HG02623 (cell line): Measurements from ENCODE around the gene PTCH2.
"Not testable (repeated sequence)": the region's sequence is repeated elsewhere in the genome, so short reads cannot be mapped to it uniquely, and the experiment has no call there.

ENCODE experiments used
- ATAC-seq: cut with Tn5 transposase; IDR thresholded peaks from one replicate; pipeline ENCODE4 v1.9.1; 2021; ENCODE audit warnings: moderate library complexity; ENCODE audit not compliant: unreplicated experiment

Gene PTCH2

GRCh38 chr1:44846985-44847384 is 3.9 kb upstream of the PTCH2 start:
- ATAC-seq: no peak

- no peak for ATAC-seq
These were observed 579 bp downstream of the PTCH2 start for GRCh38 chr1:44842486-44842861.

DNA sequence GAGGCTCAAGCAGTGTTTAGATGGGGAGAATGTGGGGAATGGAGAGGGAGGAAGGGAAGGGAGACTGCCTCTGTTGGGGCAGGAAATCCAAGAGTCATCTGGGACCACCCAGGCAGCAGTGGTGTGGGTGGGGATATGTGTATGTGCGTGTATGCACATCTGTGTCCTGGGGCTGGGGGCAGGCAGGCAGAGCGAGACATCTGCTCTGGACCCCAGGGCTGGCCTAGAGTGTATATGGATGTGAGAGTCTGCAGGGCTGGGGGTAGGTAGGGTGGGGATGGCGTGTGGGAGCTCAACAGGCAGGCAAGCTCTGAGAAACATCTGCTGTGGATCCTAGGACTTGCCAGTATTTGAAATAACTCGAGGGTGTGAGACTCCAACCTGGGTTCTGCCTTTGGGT is 3.5 kb downstream of the PTCH2 start:
- no peak for ATAC-seq

- ATAC-seq: not testable (repeated sequence)
These were observed 4.8 kb downstream of the PTCH2 start for GRCh38 chr1:44838294-44838693.

DNA sequence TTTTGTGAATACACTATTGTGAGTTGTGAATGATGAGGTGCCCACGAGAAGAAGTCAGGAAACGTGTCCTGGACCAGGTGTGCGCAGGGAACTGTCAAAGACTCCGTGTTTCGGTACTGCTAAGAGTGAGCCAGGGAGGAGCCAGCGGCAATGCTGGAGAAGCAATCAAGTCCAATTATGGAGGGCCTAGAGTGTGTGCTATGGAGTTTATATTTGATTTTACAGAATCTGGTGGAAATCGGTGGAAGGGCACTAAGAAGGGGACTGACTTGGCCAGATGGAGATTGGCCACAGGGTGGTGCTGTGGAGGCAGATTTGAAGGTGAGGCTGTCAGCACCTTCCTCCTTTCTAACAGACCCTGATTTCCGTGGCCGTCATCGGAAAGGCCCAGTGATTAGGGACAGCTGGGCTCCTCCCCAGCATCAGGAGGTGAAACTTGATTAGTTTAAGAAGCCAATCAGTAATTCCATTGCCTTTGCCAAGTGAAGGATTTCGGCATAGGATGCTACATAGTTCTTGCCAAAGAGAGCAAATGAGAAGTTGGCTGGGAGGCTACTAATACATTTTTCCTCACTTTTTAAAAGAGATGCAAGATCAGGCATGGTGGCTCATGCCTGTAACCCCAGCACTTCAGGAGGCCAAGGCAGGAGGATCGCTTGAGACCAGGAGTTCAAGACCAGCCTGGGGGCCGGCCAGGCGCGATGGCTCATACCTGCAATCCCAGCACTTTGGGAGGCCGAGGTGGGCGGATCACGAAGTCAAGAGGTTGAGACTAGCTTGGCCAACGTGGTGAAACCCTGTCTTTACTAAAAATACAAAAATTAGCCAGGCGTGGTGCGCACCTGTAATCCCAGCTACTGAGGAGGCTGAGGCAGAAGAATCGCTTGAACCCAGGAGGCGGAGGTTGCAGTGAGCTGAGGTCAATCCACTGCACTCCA is 7.0 kb downstream of the PTCH2 start:
- no peak for ATAC-seq

DNA sequence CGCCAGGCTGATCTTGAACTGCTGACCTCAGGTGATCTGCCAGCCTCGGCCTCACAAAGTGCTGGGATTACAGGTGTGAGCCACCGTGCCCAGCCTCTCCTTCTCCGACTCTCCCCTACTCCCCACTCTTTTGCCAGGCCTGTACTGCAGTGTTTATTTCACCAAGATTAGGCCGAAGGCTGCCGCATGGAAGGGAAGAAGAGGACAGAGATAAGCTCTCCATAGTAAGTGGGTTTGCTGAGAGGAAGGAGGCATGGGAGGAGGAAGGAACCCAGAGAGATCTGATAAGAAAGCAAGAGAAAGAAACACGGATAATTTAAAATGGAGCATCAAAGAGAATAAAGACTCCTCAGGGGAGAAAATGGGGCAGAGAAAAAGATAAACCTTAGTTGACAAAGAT is 8.7 kb downstream of the PTCH2 start:
- no peak for ATAC-seq

- no peak for ATAC-seq
These were observed 10.9 kb downstream of the PTCH2 start for GRCh38 chr1:44832056-44832705.

DNA sequence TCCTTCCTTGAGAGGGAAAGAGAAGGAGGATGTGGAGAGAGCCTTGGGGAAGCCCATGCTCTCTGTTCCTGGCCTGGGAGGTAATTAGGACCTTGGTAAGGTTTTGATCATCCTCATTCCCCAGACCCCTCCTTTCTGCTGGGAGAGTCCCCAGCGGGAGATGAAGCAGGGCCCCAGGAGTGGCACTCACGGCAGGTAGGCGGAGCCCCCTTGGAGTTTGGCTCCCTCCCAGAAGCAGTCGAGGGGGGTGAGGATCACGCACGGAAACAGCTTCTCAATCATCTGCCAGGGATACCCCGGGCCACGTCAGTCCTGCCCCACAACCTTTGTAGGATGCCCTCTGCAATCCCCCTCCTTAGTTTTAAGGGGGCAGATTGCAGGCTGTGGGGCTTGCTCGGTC is 11.5 kb downstream of the PTCH2 start:
- ATAC-seq: no peak

- no peak for ATAC-seq
These were observed 12.2 kb downstream of the PTCH2 start for GRCh38 chr1:44830900-44831304.

DNA sequence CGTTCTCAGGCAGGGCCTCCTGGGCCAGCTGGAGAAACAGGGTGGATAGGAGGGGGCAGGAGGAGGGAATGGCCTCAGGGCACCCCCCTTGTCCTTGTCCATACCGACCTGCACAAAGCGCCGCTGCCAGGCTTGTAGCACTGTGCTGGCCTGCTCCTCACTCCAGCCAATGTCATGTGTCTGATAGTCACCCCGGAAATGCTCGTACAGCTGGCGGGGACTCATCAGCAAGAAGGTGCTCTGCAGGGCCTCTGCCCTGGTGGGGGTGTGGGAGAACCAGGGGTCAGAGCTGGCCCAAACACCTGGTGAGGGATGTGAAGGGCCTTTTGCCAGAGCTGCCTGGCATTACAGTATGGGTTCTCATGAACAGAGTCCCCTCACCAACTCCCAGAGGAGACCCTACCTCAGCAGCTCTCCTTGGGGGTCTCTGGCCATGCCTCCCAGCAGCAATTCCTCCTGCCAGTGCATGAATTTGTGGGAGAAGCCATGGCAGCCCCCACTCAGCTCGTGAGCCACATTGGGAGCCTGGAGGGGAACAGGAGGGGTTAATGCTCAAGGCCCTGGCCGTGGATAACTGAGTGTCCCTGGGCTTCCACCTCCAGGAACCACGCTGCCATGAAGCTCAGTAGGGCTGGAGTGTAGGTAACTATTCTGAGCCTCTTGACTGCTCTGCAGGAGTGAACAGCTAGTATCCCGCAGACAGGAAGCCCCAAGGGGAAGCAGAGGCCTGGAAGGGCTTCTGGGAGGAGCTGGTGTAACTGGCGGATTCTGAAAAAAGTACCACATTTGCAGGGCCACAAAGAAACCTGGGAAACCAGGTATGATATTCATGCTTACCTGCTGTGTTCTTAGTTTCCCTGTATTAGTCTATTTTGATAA is 13.3 kb downstream of the PTCH2 start:
- ATAC-seq: no peak

DNA sequence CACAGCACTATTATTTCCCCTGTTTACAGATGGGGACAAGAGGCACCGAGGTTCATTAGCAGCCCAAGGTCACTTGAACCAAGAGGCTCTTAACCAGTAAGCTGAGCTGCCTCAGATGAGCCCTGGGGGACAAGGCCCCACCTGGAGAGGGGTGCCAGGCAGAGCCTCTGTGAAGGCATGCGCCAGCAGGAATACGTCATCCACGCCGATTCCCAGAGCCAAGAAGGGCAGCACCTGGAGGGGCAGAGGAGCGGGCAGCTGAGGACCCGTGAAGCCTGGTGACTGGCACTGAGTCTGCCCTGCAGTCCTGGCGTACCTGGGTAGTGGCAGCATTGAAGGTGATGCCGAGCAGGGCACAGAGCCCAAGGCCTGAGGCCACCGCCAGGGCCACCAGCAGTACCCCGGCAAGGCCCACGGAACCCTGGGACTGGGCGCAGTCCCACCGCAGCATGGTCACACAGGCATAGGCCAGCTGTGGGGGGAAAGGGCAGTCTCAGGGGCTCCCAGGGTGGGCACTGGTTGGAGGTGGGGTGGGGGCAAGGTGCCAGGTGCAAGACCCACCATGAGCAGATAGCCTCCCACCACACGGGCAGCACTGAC is 14.1 kb downstream of the PTCH2 start:
- no peak for ATAC-seq

DNA sequence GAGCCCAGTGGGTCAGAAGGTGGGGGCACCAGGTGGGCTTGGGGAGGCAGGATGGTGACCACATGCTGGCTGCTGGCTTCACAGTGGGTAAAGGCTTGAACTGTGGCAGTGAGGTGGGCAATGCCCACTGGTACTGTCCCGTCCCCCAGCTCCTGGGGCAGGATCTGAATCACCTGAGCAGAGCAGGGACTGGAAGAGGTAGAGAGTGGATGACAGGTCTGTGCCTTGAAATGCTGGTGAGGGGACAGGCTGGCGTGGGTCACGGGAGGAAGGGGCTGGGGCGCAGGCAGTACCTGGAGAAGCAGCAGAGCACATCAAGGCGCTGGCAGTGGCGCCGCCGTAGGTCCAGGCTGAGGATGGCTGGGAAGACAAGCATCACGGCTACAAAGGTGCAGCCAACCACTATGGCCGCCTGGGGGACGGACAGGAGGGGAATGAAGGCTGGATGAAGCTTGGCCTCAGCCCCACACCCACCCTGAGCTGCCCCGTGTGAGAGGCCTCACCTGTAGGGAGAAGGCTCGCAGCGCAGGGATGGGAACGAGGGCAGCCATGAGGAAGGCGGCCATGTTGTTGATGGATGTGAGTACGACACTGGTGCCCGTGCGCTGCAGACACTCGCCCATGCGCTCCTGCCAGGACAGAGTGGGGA is 14.9 kb downstream of the PTCH2 start:
- no peak for ATAC-seq

DNA sequence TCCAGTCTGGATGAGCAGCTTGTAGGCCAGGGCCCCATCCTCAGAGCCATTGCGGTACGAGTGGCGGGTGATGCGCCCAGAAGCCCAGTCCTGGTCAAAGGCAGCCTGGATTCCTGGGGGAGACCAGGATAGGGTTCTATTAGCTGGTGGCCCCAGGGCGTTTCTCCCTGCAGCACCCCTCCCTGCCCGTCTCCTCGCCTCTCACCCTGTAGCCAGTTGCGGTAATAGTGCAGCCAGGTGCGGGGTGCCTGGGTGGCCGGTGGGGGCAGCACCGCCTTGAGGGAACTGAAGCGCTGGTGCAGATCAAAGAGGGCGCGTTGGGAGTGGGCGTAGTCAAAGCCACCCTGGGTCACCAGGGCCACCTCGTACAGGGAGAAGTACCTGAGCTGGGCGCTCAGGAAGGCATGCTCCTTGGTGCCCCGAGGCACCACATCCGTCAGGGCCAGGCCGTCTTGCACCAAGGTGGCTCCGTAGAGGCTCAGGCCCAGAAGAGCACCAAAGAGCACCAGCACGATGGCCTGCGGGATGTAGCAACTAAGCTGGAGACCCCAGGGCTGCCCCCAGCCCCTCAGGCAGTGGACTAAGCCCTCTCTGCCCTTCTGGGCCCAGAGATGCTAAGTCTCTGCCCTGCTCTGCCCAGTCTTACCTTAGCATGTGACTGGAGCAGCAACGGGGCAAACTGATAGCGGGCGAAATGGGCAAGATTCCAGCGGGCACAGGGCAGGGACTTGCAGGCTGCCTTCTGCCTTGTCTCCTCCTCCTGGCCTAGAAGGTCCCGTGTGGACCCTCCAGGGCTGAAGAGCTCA is 15.7 kb downstream of the PTCH2 start:
- ATAC-seq: no peak

GRCh38 chr1:44826375-44827196 is 16.5 kb downstream of the PTCH2 start:
- no peak for ATAC-seq

GRCh38 chr1:44824392-44824791 is 18.7 kb downstream of the PTCH2 start:
- not testable (repeated sequence) for ATAC-seq

GRCh38 chr1:44822981-44823451 is 20.0 kb downstream of the PTCH2 start:
- ATAC-seq: no peak

- ATAC-seq: no peak
These were observed 20.8 kb downstream of the PTCH2 start for GRCh38 chr1:44822131-44822701.

DNA sequence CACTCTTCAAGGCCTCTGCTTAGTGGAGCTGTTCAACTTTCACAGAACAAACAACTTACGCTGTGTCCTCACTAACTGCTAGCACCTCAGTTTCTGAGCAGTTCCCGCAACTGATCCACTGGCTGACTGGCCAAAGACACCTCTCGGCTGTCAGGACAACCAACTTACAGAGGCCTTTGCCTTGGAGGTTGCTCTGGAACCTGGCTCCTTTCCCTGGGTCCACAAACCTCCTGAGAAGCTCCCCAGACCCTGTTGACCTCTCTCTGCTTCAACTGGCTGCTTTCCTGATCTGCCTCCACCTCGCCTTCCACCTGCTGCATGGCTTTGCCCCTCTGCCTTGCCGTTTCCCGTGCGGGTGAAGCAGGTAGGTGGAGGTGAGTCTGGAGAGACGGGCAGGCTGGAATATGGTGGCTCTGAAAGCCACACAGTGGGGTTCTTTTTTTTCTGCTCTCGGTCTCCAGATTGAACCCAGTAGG is 21.8 kb downstream of the PTCH2 start:
- ATAC-seq: no peak
